Stimulated activated CD4-positive, alpha-beta T cell treated with anti-CD3 and anti-CD28 coated beads, Interleukin-1b, Interleukin-23, amount 100 ng/mL, for 1 hour (primary cell): ENCODE measurements around the gene MCF2L2.
"Not testable (repeated sequence)": the region's sequence is repeated elsewhere in the genome, so short reads cannot be mapped to it uniquely, and the experiment has no call there.

ENCODE experiments used
- DNase-seq, 2 donors: peaks; one replicate each; pipeline ENCODE4 v3.0.0-alpha.2; 2020; ENCODE audit warnings: low read depth in 2 of 2

MCF2L2 gene

DNA sequence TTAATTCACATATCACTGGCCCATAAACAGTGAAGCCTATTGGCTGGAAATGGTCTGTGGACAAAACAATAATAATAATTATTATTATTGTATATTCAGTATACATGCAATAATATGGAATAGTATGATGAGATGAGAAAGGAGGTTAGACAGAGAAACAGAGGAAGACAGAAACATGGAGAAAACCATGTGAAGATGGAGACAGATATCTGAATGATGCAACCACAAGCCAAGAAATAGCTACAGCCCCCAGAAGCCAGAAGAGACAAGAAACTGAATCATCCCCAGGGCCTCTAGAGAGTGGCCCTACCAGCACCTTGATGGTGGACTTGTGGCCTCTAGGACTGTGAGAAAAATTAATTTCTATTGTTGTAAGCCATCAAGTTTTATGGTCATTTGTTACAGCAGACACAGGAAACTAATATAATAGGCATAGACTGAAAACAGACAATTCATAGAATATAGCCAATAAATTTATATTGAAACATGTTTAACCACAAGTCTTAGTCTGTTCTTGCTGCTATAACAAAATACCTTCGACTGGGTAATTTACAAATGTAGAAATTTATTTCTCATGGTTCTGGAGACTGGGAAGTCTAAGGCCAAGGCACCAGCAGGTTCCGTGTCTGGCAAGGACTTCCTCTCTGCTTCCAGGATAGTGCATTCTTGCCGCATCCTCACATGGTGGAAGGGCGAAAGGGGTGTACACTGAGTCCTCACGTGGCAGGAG is 31.6 kb downstream of the MCF2L2 start:
- no peak for DNase-seq

GRCh38 chr3:183394150-183394549 is 34.3 kb downstream of the MCF2L2 start:
- DNase-seq, result no peak

- DNase-seq, result no peak
These were observed 34.8 kb downstream of the MCF2L2 start for GRCh38 chr3:183393625-183394024.

DNA sequence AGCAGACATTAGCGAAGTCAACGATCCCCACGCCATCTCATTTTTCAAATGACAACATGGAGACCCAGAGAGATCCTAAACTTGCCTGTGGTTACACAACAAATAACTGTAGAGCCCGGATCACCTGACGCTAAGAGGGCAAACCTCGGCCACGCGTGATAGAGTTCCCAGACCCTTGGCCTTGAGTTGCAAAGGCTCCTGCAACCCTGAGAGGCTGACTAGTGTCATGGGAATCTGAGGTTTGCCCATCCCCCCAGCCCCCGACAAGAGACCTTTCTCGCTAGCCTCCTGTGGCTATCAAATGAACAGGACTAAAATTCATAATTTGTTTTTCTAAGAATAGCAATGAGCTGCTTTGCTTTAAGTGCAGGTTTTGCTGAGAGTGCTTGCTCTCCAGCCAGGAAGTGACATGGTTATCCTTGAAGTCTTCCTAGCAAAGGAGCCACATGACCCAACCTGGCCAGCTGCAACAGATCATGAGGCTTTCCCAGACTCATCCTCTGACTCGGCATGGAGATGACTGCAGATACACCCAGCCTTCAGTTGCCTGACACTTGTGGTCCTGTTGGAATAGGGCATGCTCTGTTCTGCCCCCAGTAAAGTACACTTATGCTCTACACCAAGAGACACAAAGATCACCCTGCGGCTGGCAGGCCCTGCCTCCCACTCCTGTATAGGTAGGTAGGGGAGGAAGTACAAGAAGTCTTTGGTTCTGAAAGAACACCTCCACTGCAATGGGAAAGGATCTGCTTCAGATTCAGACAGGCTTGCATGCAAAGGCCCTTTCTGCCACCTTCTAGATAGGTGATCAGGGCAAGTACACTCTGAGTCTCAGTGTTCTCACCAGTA is 36.0 kb downstream of the MCF2L2 start:
- no peak for DNase-seq

DNA sequence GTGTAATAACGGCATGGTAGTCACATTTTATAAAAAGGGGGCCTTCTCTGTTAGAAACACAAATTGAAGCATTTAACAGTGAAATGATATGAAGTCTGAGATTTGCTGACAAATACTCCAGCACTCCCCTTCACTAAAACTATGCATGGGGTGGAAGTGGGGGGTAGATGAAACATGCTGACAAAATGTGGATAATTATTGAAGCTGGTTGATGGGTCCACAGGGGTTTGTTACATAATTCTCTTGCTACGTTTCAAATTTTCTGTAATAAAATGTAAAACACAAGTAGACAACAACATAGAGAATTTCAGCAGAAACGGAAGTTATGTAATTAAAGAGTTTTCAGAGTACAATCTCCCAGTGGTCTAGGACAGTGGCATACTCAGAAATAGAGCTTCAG is 37.0 kb downstream of the MCF2L2 start:
- no peak for DNase-seq

- DNase-seq, result no peak
These were observed 37.6 kb downstream of the MCF2L2 start for GRCh38 chr3:183390844-183391243.

DNA sequence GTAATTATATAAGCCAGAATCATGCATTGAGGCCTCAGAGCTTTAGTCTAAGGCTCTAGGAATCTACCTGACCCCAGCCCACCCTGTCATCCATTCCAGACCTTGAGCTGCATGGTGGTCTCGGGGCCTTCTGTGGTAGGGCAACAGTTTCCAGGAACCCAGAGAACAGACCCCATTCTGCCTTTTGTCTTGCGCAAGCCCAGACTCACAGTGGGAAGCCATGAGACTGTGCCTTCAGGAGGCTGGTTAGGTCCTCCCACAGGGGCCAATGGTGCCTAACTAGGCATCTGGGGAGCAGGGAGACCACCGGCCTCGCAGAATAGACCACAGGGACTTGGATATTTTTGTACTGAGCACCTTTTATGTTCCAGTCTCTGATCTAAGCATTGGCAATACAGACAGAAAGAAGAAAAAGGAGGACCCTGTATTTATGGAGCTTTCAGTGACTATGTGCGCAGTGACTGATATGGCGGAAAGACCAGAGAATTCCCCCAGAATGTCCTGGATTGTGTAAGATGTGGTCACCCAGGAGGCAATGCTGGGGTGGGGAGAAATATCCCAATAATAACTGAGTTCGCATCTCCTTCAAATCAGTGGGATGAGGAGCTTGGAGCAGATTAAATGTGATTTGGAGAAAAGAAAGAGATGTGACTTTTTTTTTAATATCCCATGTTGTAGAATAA is 40.1 kb downstream of the MCF2L2 start:
- no peak for DNase-seq

GRCh38 chr3:183387797-183388196 is 40.6 kb downstream of the MCF2L2 start:
- no peak for DNase-seq

DNA sequence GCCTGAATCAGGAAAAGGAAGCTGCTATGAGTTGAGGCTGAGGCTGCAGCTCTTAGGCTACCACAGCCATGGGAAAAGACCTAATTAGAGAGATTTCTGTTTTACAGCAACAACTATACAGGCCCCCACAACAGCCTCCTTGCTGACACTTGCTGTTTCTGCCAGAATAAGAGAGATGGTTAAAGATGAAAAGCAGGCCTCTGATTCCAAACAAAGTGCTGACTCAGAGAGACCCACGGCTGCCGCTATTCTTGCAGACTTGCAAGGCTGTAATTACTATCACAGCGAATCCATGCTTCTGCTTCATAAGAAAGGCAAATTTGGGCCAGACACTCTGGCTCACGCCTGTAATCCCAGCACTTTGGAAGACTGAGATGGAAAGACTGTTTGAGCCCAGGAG is 41.8 kb downstream of the MCF2L2 start:
- no peak for DNase-seq

DNA sequence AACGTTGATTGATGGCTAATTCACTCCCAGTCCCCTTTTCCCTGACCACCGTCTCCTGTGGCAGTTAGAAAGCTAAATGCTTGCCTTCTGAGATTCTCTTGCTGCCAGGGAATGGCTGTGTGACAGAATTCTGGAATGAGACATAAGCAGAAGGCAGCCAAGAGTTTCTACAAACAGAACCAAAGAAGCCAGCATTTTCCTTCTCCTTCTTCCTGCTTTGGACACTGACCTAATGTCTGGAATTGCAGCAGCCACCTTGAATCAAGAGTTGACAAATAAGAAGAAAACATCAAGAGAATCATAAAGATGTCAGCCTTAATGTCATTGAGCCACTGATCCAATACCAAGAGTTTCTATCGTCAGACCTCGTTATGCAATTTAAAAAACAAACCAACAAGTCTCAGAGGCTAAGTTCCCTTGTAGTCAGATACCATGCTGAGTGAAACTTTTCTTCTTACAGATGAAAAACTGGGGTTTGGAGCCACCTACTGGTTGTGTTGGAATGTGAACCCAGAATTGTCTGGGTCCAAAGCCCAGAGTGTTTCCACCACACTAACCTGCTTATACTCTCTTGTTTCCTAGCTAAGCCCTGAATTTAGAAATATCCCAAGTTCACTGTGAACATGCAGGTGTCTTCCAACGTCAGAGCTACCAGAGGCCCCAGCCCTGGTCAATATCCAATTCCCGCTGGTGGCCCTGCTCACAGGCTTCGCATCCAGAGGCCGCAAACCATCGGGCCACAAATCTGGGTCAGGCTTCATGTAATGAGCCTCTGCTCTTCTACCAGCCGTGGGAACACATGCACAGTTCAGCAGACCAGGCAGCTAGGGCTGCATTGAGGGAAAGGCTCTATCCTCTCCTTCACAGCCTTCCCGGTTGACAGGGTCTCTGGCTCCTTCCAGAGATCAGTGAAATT is 42.5 kb downstream of the MCF2L2 start:
- DNase-seq, result peak in 1 of 2 donors; percentile 7

DNA sequence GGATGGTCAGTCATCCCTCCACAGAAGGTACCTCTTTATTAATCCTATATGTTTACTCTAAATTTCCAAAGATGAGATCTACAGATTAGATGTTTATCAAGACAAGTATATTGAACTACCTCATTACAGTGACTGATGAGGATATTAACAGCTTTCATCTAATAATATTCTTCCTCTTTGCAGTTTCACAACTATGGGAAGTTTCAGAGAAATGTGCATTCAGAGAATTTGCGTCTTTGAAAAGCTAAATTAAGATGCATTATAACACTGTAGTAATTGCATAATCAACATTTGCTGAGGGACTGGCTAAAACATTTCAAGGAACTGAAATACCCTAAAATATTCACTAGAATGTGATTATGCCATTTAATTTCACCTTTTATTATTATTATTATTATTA is 46.7 kb downstream of the MCF2L2 start:
- no peak for DNase-seq

DNA sequence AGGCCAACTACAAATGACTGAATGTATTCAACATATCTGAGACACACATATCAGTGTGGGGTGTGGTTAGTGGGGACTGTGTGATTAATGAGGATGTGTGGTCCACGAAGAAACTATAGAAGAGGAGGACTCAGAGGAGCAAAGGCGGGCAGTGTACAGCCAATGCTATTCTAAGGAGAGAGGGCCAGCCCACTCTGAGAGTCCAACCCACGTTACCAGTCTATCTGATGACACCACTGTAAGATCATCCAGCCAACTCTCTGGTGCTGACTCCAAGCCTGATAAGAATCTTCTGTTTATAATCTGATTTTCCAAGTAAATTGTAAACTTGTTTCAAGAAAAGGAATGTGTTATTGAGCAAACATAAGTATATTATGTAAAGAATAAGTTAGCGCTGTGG is 47.2 kb downstream of the MCF2L2 start:
- DNase-seq, result no peak

- DNase-seq, result no peak
These were observed 49.5 kb downstream of the MCF2L2 start for GRCh38 chr3:183378951-183379350.

DNA sequence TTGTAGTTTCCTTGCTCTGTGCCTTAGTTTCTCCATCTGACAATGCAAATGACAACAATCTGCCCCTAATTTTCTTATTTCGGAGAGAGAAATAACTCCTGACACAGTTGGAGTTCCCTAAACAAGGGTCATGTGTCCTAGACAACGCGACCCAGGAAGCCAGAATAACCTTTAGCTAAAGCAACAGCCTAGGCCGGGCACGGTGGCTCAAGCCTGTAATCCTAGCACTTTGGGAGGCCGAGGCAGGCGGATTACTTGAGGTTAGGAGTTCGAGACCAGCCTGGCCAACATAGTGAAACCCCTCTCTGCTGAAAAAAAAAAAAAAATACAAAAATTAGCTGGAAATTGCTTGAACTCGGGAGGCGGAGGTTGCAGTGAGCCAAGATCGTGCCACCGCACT is 49.9 kb downstream of the MCF2L2 start:
- no peak for DNase-seq

DNA sequence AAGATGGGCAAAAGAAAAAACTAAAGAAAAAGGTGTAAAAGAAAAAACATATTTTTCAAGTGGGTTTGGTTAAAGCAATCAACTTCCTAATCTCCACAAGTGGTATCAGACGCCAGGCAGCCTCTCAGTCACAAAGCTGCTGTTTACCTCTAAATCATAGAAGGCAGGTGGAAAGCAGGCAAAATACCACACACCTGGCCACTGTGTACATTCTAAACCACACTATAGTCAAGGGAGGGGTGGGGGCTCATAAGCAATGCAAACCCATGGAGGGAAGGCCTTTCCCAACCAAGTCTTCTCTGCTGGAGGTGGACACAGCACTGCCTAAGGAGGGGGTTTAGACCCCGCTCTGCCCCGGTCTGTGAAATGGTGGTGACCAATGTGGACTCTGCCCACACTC is 50.4 kb downstream of the MCF2L2 start:
- DNase-seq, result no peak

- no peak for DNase-seq
These were observed 51.0 kb downstream of the MCF2L2 start for GRCh38 chr3:183377307-183377959.

GRCh38 chr3:183375787-183376186 is 52.6 kb downstream of the MCF2L2 start:
- no peak for DNase-seq

- DNase-seq, result no peak
These were observed 53.1 kb downstream of the MCF2L2 start for GRCh38 chr3:183375337-183375736.

GRCh38 chr3:183372911-183373310 is 55.5 kb downstream of the MCF2L2 start:
- DNase-seq, result no peak

GRCh38 chr3:183371600-183371968 is 56.8 kb downstream of the MCF2L2 start:
- DNase-seq, result not testable (repeated sequence)

- no peak for DNase-seq
These were observed 58.0 kb downstream of the MCF2L2 start for GRCh38 chr3:183370391-183370790.
